ELR (cell line): ENCODE measurements around the gene FOLR2.

Experiments
- DNase-seq: peaks from one replicate; pipeline ENCODE4 v3.0.0-alpha.2; 2015; ENCODE audit warnings: low read depth

FOLR2 gene

DNA sequence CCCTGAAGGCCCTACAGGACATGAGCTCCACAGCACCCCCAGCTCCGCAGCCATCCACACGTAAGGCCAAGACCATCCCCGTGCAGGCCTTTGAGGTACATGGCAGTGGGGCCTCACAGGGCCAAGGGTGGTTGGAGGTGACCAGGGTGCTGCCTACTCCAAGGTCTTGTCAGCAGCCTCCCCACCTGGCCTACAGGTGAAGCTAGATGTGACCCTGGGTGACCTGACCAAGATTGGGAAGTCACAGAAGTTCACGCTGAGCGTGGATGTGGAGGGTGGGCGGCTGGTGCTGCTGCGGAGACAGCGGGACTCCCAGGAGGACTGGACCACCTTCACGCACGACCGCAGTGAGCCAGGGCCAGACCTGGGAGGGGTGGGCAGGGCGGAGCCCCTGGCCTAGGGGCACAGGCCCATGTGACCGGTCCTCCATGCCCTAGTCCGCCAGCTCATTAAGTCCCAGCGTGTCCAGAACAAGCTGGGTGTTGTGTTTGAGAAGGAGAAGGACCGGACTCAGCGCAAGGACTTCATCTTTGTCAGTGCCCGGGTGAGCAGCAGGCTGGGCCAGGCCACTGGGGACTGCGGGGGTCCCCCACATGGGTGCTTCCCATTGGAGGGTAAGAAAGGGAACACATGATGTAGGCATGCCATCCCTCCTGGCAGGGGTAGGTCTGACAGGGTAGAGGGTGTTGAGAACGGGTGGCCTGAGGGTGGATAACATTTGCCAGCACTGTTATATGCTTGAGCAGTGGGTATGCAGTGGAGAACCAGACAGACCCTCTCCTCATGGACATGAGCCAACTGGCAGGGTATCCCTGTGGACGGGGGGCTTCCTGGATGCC is 13.6 kb downstream of the FOLR2 start:
- DNase-seq: no peak

GRCh38 chr11:72230764-72231365 is 14.3 kb downstream of the FOLR2 start:
- no peak for DNase-seq

- DNase-seq: no peak
Observed at GRCh38 chr11:72231396-72232259, 15.0 kb downstream of the FOLR2 start.

DNA sequence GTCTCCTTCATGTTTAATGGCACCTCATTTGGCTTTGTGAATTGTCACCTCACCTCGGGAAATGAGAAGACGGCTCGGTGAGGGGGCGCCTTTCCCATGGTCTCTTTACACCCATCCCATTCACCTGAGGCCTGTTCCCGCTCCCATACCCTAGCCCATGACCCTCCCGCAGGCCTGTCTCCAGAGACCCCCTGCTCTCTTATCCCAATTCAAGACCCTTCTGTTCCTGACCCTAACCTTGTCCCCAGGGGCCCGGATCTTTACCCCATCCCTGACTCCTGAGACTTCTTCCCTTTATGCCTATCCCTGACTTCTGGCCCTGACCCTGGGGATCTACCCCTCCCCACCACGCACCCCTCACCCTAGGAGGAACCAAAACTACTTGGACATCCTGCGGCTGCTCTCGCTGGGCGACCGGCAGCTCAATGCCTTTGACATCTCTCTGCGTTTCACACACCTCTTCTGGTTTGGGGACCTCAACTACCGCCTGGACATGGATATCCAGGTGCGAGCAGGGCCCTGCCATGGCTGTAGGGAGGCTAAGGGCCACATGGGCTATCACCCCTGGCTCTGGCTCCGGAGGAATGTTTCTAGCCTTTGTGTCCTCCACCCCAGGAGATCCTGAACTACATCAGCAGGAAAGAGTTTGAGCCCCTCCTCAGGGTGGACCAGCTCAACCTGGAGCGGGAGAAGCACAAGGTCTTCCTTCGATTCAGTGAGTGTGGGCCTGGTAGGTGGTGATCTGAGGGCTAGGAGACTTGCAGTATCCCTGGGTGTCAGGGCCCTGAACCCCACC is 15.9 kb downstream of the FOLR2 start:
- DNase-seq: no peak

GRCh38 chr11:72233056-72233772 is 16.6 kb downstream of the FOLR2 start:
- no peak for DNase-seq

DNA sequence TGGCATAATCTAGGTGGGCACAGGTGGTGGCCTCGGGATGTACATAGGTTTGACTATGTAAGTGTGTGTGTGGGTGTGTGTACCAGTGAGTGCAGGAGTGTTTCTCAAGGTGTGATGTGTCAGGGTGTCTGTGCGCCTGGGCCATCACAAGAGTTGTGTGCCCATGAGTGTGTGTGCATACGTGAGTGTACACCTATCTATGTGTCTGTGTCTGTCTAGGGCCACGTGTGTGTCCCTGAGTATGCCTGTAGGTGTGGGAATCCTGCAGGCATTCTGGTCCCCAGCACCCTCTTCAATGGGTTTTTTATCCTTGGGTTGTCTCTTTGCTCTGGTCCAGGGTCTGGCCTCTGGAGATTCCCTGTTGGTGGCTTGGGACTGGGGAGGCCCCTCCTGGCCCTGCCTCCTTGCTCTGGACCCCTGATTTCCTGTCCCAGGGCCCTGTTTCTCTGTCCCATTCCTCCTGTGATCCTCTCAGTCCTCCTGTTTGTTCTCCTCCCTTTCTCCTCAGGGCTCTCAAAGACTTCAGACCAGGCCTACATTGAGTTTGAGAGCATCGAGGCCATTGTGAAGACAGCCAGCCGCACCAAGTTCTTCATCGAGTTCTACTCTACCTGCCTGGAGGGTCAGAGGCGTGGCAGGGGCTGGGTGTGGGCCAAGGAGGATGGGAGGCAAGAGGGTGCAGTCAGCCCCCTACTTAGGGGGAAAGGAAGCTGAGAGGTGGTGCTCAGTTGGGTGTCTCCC is 17.3 kb downstream of the FOLR2 start:
- no peak for DNase-seq

GRCh38 chr11:72234514-72234830 is 17.9 kb downstream of the FOLR2 start:
- DNase-seq: no peak

GRCh38 chr11:72234920-72235319 is 18.3 kb downstream of the FOLR2 start:
- no peak for DNase-seq

- no peak for DNase-seq
Observed at GRCh38 chr11:72235351-72236057, 18.9 kb downstream of the FOLR2 start.

GRCh38 chr11:72236083-72236697 is 19.6 kb downstream of the FOLR2 start:
- no peak for DNase-seq

DNA sequence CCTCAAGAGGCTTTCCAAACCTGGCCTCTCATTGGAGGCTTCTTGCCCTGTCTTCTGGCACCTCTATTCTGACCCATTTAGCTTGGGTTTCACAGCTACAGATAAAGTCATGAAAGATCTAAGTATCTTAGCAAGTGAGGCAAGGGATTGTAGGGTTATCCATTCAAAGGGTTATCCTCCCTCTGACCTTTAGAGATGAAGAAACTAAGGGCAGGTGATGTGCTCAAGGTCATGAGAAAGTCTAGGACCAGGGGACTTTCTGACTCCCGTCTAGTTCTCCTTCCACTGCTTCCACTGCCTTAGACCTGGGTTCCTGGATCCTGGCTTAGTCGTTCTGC is 20.1 kb downstream of the FOLR2 start:
- no peak for DNase-seq

DNA sequence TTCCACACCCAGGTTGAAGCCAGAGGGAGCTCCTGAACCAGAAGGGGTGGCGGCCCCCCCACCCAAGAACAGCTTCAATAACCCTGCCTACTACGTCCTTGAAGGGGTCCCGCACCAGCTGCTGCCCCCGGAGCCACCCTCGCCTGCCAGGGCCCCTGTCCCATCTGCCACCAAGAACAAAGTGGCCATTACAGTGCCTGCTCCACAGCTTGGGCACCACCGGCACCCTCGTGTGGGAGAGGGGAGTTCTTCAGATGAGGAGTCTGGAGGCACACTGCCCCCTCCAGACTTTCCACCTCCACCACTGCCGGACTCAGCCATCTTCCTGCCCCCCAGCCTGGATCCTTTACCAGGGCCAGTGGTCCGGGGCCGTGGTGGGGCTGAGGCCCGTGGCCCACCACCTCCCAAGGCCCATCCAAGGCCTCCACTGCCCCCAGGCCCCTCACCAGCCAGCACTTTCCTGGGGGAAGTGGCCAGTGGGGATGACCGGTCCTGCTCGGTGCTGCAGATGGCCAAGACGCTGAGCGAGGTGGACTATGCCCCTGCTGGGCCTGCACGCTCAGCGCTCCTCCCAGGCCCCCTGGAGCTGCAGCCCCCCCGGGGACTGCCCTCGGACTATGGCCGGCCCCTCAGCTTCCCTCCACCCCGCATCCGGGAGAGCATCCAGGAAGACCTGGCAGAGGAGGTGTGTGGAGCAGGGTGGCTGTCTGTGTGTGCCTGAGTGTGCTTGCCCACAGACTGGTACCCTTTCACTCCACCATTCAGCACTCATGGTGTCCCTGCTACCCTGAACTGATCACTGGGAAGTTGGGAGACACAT is 20.7 kb downstream of the FOLR2 start:
- DNase-seq: no peak

DNA sequence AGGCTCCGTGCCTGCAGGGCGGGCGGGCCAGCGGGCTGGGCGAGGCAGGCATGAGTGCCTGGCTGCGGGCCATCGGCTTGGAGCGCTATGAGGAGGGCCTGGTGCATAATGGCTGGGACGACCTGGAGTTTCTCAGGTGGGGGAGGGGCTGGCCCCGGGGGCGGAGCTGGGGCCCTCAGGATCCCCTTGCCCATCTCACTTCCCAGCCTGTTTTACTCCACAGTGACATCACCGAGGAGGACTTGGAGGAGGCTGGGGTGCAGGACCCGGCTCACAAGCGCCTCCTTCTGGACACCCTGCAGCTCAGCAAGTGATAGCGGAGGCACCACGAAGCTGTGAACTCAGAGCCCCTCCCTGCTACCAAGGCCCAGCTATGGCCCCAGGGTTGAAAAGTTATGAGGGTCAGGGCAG is 21.5 kb downstream of the FOLR2 start:
- peak; percentile 67 for DNase-seq

DNA sequence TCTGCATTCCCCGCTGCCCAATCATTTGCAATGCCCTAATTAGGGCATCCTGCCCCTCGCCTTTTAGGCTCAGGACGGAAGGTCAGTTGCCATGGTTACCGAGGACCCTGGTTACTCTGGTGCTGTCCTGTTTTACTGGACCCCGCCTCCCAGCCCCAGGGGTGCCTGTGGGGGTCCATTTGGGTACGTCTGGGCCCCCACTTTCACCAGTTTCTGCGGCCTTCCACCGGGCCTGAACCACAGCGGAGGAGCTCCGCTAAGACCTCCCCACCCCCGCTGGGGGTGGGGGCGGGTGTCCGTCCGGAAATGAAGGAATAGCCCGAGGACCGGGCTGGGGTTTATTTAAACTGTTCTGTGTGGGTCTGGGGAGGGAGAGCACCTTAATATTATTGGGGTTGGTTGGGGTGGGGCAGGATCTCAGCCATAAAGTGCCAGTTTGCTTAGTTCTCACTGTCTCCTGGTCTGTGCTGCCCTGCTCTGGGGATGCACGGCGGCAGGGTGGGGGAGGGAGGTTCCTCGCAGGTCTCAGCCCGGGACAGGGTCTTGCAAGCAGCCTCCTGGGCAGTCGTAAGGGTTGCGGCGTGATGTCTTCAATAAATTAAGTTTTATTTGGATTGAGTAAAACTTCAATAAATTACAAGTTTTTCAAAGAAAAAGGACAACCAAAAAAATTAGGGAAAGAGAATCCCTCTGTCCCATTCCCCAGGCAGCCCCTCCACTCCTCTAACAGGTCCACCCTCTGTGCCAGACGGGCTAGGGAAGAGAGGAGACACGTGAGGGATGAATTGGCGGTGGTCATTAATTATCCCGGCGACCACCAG is 22.1 kb downstream of the FOLR2 start:
- no peak for DNase-seq

DNA sequence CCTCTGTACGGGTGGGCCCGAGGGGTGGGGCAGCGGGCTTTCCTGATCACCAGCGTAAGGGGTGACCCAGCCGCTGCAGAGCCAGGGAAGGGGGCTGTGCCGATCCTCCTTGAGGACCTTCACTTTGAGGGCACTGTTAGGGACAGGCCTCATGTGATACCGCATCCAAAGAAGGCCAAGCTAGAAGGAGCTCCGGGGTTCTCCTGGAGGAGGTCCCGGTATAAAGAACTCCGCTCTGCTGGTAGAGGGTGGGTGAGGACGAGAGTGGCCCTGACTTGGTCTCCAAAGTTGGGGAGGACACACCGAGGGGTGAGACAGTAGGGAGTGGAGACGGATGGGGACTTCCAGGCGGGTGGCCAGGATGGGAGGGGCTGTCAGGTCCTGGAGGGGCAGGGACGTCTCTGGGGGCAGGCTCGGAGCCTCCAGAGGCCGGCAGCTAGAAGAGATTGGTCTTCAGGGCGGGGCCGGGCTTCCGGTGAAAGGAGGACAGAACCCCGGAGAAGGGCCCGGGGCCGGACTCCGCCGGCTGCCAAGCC is 22.8 kb downstream of the FOLR2 start:
- DNase-seq: peak; percentile 72

GRCh38 chr11:72239849-72240460 is 23.4 kb downstream of the FOLR2 start:
- peak; percentile 28 for DNase-seq
